ENCODE measurements around the gene RNF227.
A peak's percentile ranks its signal among the peaks of the same experiment; 100 is the strongest.

The RNF227 gene

GRCh38 chr17:7903154-7904103 lies 12.7 kb downstream of the RNF227 start:
- TF ChIP-seq CTCF (IDR thresholded peaks at IDR 0.05; ENCODE audit: control insufficient read depth, extremely low read depth, insufficient read depth): no peak
- H3K4me3 ChIP-seq (ENCODE audit: low read depth, low read length): no peak overlapping the region
- peak; percentile 90 for DNase-seq (ENCODE audit: low read depth)

- no peak for DNase-seq (ENCODE audit: low read depth)
- peak; percentile 10; the same call in 1 of the 2 replicates for TF ChIP-seq CTCF (IDR thresholded peaks at IDR 0.05; ENCODE audit: control insufficient read depth, extremely low read depth, insufficient read depth)
- no peak overlapping the region for H3K4me3 ChIP-seq (ENCODE audit: low read depth, low read length)
Observed at GRCh38 chr17:7897773-7898172, 18.3 kb downstream of the RNF227 start.

DNA sequence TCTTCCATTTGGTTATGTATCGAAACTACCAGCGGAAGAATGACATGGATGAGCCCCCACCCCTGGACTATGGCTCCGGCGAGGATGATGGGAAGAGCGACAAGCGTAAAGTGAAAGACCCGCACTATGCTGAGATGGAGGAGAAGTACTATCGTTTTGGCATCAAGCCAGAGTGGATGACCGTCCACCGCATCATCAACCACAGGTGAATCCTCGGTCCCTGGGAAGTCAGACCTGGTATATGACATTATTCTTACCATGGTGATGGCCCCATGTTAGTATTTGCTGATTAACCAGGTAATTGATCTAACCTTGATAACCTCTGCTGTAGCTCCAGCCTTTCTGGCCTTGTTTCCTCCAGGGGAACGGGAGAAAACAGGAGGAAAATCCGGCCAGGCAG lies 19.0 kb downstream of the RNF227 start:
- DNase-seq (ENCODE audit: low read depth): no peak
- no peak for TF ChIP-seq CTCF (IDR thresholded peaks at IDR 0.05; ENCODE audit: control insufficient read depth, extremely low read depth, insufficient read depth)
- no peak overlapping the region for H3K4me3 ChIP-seq (ENCODE audit: low read depth, low read length)

GRCh38 chr17:7894866-7895265 lies 21.2 kb downstream of the RNF227 start:
- TF ChIP-seq CTCF (IDR thresholded peaks at IDR 0.05; ENCODE audit: control insufficient read depth, extremely low read depth, insufficient read depth): no peak
- no peak overlapping the region for H3K4me3 ChIP-seq (ENCODE audit: low read depth, low read length)
- no peak for DNase-seq (ENCODE audit: low read depth)

DNA sequence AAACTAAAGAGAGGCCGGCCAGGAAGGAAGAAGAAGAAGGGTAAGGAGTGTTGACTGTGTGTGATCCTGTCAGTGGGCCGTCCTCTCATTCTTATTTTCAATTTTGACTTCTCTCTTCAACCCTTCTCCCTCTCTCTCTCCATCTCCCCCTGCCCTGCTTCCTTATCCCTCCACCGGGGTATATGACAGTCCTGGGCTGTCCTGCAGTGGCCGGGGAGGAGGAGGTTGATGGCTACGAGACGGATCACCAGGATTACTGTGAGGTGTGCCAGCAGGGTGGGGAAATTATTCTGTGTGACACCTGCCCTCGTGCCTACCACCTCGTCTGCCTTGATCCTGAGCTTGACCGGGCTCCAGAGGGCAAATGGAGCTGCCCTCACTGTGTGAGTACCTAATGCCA lies 21.9 kb downstream of the RNF227 start:
- TF ChIP-seq CTCF (IDR thresholded peaks at IDR 0.05; ENCODE audit: control insufficient read depth, extremely low read depth, insufficient read depth): no peak
- no peak for DNase-seq (ENCODE audit: low read depth)
- H3K4me3 ChIP-seq (ENCODE audit: low read depth, low read length): no peak overlapping the region

DNA sequence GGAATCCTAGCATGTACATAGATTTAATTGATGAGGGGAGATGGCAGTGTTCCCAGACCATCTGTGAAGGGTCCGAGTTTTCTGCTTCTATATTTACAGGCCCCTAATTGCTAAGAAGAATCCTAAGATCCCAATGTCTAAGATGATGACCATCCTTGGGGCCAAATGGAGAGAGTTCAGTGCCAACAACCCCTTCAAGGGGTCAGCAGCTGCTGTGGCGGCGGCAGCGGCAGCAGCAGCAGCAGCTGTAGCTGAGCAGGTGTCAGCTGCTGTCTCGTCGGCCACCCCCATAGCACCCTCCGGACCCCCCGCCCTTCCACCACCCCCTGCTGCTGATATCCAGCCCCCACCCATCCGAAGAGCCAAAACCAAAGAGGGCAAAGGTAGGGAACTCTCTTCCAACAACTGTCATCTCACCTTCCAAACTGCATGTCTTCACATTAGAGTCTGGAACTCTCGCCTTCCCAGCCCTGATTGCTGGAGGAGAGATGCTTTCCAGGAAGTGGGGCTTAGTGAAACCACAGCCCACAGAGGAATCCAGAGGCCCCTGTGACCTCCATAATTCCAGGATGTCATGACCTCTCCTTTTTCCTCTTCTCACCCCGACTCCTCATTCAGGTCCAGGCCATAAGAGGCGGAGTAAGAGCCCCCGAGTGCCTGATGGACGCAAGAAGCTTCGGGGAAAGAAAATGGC lies 22.8 kb downstream of the RNF227 start:
- no peak for DNase-seq (ENCODE audit: low read depth)
- no peak for TF ChIP-seq CTCF (IDR thresholded peaks at IDR 0.05; ENCODE audit: control insufficient read depth, extremely low read depth, insufficient read depth)

More for the DNA sequence above, 22.8 kb downstream of the RNF227 start:
- H3K4me3 ChIP-seq (ENCODE audit: low read depth, low read length): no peak overlapping the region

Measured in LNCaP clone FGC (cell line).